GM13977 (cell line): ENCODE data around the gene ALDH3A2.

Source experiments
- DNase-seq: peaks from one replicate; pipeline ENCODE4 v3.0.0; 2012; ENCODE audit warnings: low spot score
- in situ Hi-C: fragments of 300-500 bp; cut with MboI; formaldehyde crosslinking; loops from one replicate; pipeline ENCODE4 v1.12.0; 2022; ENCODE audit warnings: low sequenced_read_pairs, low pct_unique_long_range_greater_than_20kb, mixed read lengths, inconsistent platforms; ENCODE audit not compliant: unreplicated experiment
- TF ChIP-seq, protein P1 (sequence below): IDR thresholded peaks from 2 replicates; pipeline ENCODE4 v1.5.1; 2012; ENCODE audit warnings: mild to moderate bottlenecking, control low read depth; ENCODE audit not compliant: insufficient read depth; ENCODE audit errors: extremely low read depth, missing control alignments

Gene ALDH3A2

GRCh38 chr17:19631905-19632304 is 16.6 kb upstream of the ALDH3A2 start:
- DNase-seq, result no peak
- in situ Hi-C loops, result no loop called here
- TF ChIP-seq, protein P1, sequence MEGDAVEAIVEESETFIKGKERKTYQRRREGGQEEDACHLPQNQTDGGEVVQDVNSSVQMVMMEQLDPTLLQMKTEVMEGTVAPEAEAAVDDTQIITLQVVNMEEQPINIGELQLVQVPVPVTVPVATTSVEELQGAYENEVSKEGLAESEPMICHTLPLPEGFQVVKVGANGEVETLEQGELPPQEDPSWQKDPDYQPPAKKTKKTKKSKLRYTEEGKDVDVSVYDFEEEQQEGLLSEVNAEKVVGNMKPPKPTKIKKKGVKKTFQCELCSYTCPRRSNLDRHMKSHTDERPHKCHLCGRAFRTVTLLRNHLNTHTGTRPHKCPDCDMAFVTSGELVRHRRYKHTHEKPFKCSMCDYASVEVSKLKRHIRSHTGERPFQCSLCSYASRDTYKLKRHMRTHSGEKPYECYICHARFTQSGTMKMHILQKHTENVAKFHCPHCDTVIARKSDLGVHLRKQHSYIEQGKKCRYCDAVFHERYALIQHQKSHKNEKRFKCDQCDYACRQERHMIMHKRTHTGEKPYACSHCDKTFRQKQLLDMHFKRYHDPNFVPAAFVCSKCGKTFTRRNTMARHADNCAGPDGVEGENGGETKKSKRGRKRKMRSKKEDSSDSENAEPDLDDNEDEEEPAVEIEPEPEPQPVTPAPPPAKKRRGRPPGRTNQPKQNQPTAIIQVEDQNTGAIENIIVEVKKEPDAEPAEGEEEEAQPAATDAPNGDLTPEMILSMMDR, result no peak

DNA sequence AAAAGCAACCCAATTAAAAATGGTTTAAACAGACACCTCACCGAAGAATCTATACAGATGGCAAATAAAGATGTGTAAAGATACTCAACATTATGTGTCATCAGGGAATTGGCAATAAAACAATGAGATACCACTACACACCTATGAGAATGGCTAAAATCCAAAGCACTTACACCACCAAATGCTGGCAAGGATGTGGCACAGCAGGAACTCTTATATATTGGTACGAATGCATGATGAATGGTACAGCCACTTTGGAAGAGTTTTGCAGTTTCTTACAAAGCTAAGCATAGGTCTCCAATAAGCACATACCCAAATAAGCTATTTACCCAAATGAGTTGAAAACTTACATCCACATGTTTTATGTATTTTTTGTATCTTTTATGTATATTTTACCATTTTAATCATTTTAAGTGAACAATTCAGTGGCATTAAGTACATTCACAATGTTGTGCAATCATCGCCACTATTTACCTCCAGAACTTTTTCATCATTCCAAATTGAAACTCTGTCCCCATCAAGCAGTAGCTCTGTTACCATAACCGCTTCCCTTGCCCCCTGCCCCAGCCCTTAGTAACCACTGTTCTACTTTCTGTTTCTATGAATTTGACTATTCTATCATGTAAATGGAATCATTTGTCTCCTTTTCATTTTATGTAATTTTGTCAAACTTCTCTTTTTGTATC is 6.7 kb upstream of the ALDH3A2 start:
- in situ Hi-C loops, result no loop called here
- TF ChIP-seq, protein P1, result no peak
- DNase-seq, result no peak

DNA sequence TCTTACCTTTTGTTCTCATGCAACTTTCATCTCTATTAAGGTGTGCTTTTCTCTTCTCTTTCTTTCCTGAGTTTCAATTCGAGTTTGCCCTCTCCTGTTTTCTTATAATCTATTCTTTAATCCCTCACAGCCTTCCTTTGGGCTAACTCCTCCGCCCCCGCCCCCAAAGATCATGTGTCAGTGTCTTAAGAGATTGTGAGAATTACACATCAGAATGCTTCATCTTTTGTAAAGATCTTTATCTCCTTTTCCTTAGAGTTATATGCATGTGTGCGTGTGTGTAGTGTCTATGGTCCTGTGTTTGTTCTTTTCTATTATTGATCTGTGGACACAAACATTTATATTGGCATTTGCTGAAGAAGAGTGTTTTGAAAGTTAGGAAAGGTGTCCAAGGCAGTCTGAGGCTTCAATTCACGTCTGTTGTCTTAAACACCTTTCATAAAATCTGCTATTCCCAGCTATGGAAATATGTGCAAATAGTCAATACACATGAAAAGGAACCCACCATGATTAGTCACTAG is 6.1 kb upstream of the ALDH3A2 start:
- no peak for DNase-seq
- in situ Hi-C loops, result no loop called here
- TF ChIP-seq, protein P1, result no peak

- in situ Hi-C loops, result no loop called here
- TF ChIP-seq, protein P1, result no peak
- DNase-seq, result no peak
Measured at GRCh38 chr17:19644493-19645210, 3.9 kb upstream of the ALDH3A2 start.

- TF ChIP-seq, protein P1, result peak; percentile 88
- peak; percentile 72 for DNase-seq
- in situ Hi-C loops, result no loop called here
Measured at GRCh38 chr17:19645734-19646201, 2.8 kb upstream of the ALDH3A2 start.

GRCh38 chr17:19646788-19647696 is 1.5 kb upstream of the ALDH3A2 start:
- no peak for DNase-seq
- in situ Hi-C loops, result no loop called here
- TF ChIP-seq, protein P1, result no peak
